ENCODE results near the gene PLA2G4B. TPM values are rescaled to one million over a fixed set of nuclear protein-coding genes. Genes with fewer than 3 reads are reported as not detected.

Gene PLA2G4B
- total and polyA plus RNA-seq, 9 donors: 4.8 to 17.5 (median 10.6) TPM

- intact Hi-C loops (cut with DNase I): no loop called here
- H3K4me1 ChIP-seq (ENCODE audit: insufficient read depth): peaks cover 19% of the 10 kb centered on the region
- H3K9me3 ChIP-seq: no peaks in the 10 kb centered on the region
- no peak for TF ChIP-seq EP300 (IDR thresholded peaks at IDR 0.05)
- H3K27ac ChIP-seq: peak overlapping the region in 1 of 2 donors; percentile 39
- no peak overlapping the region for H3K4me3 ChIP-seq
- DNase-seq: no peak
- 11 to 18% (median 12%) methylated on average over 10 of the region's 10 CpGs for WGBS, 3 donors
- no peaks in the 10 kb centered on the region for H3K36me3 ChIP-seq
- H3K27me3 ChIP-seq: no peaks in the 10 kb centered on the region
These were observed 42.4 kb upstream of the PLA2G4B start for GRCh38 chr15:41795996-41796856.

- peak overlapping the region in 1 of 2 donors; percentile 39 for H3K27ac ChIP-seq
These were observed 41.3 kb upstream of the PLA2G4B start for GRCh38 chr15:41797201-41797944.

GRCh38 chr15:41798607-41799487, 39.8 kb upstream of the PLA2G4B start:
- DNase-seq: no peak
- whole genome bisulfite sequencing, 3 donors: 70 to 75% (median 75%) methylated on average over 9 of the region's 9 CpGs
- H3K36me3 ChIP-seq: no peaks in the 10 kb centered on the region
- H3K9me3 ChIP-seq: no peaks in the 10 kb centered on the region
- intact Hi-C loops (cut with DNase I): no loop called here
- TF ChIP-seq POLR2A (IDR thresholded peaks at IDR 0.05): no peak
- no peak for TF ChIP-seq CTCF (IDR thresholded peaks at IDR 0.05)
- H3K27ac ChIP-seq: no peak overlapping the region
- no peak overlapping the region for H3K4me3 ChIP-seq
- H3K27me3 ChIP-seq: no peaks in the 10 kb centered on the region
- H3K4me1 ChIP-seq (ENCODE audit: insufficient read depth): peaks cover 9% of the 10 kb centered on the region

More at GRCh38 chr15:41797201-41797944, 41.3 kb upstream of the PLA2G4B start:
- no peak for DNase-seq
- Histone ChIP-seq H3K4me3 (no peak overlapping the region), H3K4me1 (ENCODE audit: insufficient read depth) (peaks cover 12% of the 10 kb centered on the region), H3K27me3 (no peaks in the 10 kb centered on the region), H3K36me3 (no peaks in the 10 kb centered on the region), H3K9me3 (no peaks in the 10 kb centered on the region)
- intact Hi-C loops (cut with DNase I): no loop called here
- WGBS, 3 donors: 85 to 88% (median 86%) methylated on average over 8 of the region's 8 CpGs
- TF ChIP-seq CTCF (IDR thresholded peaks at IDR 0.05) (no peak), POLR2A (IDR thresholded peaks at IDR 0.05) (no peak), EP300 (IDR thresholded peaks at IDR 0.05) (no peak)

GRCh38 chr15:41799488-41799805, 39.2 kb upstream of the PLA2G4B start:
- 82 to 85% (median 85%) methylated on average over 5 of the region's 5 CpGs for WGBS, 3 donors
- Histone ChIP-seq H3K27ac (no peak overlapping the region), H3K27me3 (no peaks in the 10 kb centered on the region), H3K9me3 (no peaks in the 10 kb centered on the region), H3K36me3 (no peaks in the 10 kb centered on the region), H3K4me1 (ENCODE audit: insufficient read depth) (peaks cover 9% of the 10 kb centered on the region), H3K4me3 (no peak overlapping the region)
- TF ChIP-seq EP300 (IDR thresholded peaks at IDR 0.05): no peak
- no peak for TF ChIP-seq POLR2A (IDR thresholded peaks at IDR 0.05)
- no peak for TF ChIP-seq CTCF (IDR thresholded peaks at IDR 0.05)
- DNase-seq: no peak
- intact Hi-C loops (cut with DNase I): no loop called here
